Measurements from ENCODE around the gene GNAQ. TPM values are rescaled to one million over a fixed set of nuclear protein-coding genes. Genes with fewer than 3 reads are reported as not detected.
A peak's percentile ranks its signal among the peaks of the same experiment; 100 is the strongest.

GNAQ gene
- polyA plus RNA-seq, 3 donors from 2014 or later: 4.5 to 7.4 (median 5.1) TPM

- Mint-ChIP-seq H3K9me3 (no peaks in the 10 kb centered on the region), H3K4me3 (no peak overlapping the region), H3K27me3 (ENCODE audit: low read depth in 3 of 3) (peaks cover 0 to 7% (median 6%) of the 10 kb centered on the region in 3 donors), H3K36me3 (no peaks in the 10 kb centered on the region), H3K4me1 (peaks cover 1 to 10% of the 10 kb centered on the region in 2 donors), H3K27ac (no peak overlapping the region)
- DNase-seq: no peak
These were observed 13.3 kb upstream of the GNAQ start for GRCh38 chr9:78044886-78045285.

- Mint-ChIP-seq H3K4me1 (peaks cover 1 to 10% of the 10 kb centered on the region in 2 donors), H3K9me3 (no peaks in the 10 kb centered on the region), H3K36me3 (no peaks in the 10 kb centered on the region), H3K4me3 (no peak overlapping the region), H3K27ac (no peak overlapping the region), H3K27me3 (ENCODE audit: low read depth in 3 of 3) (peaks cover 0 to 6% (median 3%) of the 10 kb centered on the region in 3 donors)
- no peak for DNase-seq
These were observed 12.6 kb upstream of the GNAQ start for GRCh38 chr9:78044189-78044588.

GRCh38 chr9:78041971-78042370, 10.4 kb upstream of the GNAQ start:
- no peak overlapping the region for H3K27ac Mint-ChIP-seq
- DNase-seq: no peak
- no peaks in the 10 kb centered on the region for H3K9me3 Mint-ChIP-seq
- H3K27me3 Mint-ChIP-seq (ENCODE audit: low read depth in 3 of 3): peaks cover 0 to 3% (median 3%) of the 10 kb centered on the region in 3 donors
- no peak overlapping the region for H3K4me3 Mint-ChIP-seq
- H3K36me3 Mint-ChIP-seq: no peaks in the 10 kb centered on the region
- H3K4me1 Mint-ChIP-seq: peaks cover 1 to 10% of the 10 kb centered on the region in 2 donors

GRCh38 chr9:78040726-78041125, 9.1 kb upstream of the GNAQ start:
- H3K4me1 Mint-ChIP-seq: peaks cover 0 to 3% of the 10 kb centered on the region in 2 donors
- DNase-seq: no peak
- H3K9me3 Mint-ChIP-seq: no peaks in the 10 kb centered on the region
- no peak overlapping the region for H3K27ac Mint-ChIP-seq
- H3K4me3 Mint-ChIP-seq: no peak overlapping the region
- peaks cover 0 to 7% (median 4%) of the 10 kb centered on the region in 3 donors for H3K27me3 Mint-ChIP-seq (ENCODE audit: low read depth in 3 of 3)
- H3K36me3 Mint-ChIP-seq: no peaks in the 10 kb centered on the region

- H3K27ac Mint-ChIP-seq: no peak overlapping the region
- H3K4me1 Mint-ChIP-seq: peaks cover 6 to 17% of the 10 kb centered on the region in 2 donors
- no peaks in the 10 kb centered on the region for H3K9me3 Mint-ChIP-seq
- H3K36me3 Mint-ChIP-seq: no peaks in the 10 kb centered on the region
- peaks cover 1 to 7% (median 5%) of the 10 kb centered on the region in 3 donors for H3K27me3 Mint-ChIP-seq (ENCODE audit: low read depth in 3 of 3)
- no peak overlapping the region for H3K4me3 Mint-ChIP-seq
- no peak for DNase-seq
These were observed 7.1 kb upstream of the GNAQ start for GRCh38 chr9:78038620-78039300.

- peaks cover 0 to 2% (median 0%) of the 10 kb centered on the region in 6 donors for H3K9me3 Mint-ChIP-seq
- peak; percentile 51 to 65 (median 65) for DNase-seq
- H3K36me3 Mint-ChIP-seq: no peaks in the 10 kb centered on the region
- H3K27me3 Mint-ChIP-seq (ENCODE audit: low read depth in 3 of 3): peaks cover 8 to 20% (median 9%) of the 10 kb centered on the region in 3 donors
- no peak overlapping the region for H3K4me3 Mint-ChIP-seq
- no peak overlapping the region for H3K27ac Mint-ChIP-seq
- peaks cover 18 to 37% of the 10 kb centered on the region in 2 donors for H3K4me1 Mint-ChIP-seq
These were observed 3.9 kb upstream of the GNAQ start for GRCh38 chr9:78035383-78035993.

- Mint-ChIP-seq H3K27ac (no peak overlapping the region), H3K9me3 (peaks cover 0 to 2% (median 0%) of the 10 kb centered on the region in 6 donors), H3K4me3 (peak overlapping the region in 1 of 5 donors; percentile 18), H3K36me3 (no peaks in the 10 kb centered on the region), H3K4me1 (peaks cover 34 to 53% of the 10 kb centered on the region in 2 donors), H3K27me3 (ENCODE audit: low read depth in 3 of 3) (peaks cover 8 to 25% (median 15%) of the 10 kb centered on the region in 3 donors)
- DNase-seq: no peak
These were observed 2.3 kb upstream of the GNAQ start for GRCh38 chr9:78033870-78034269.

GRCh38 chr9:78032730-78033457, 1.3 kb upstream of the GNAQ start:
- no peak for DNase-seq
- Mint-ChIP-seq H3K4me1 (peaks cover 38 to 60% of the 10 kb centered on the region in 2 donors), H3K9me3 (peaks cover 0 to 2% (median 0%) of the 10 kb centered on the region in 6 donors), H3K27me3 (ENCODE audit: low read depth in 3 of 3) (peaks cover 8 to 25% (median 15%) of the 10 kb centered on the region in 3 donors), H3K27ac (peak overlapping the region; percentile 65 to 92 (median 88)), H3K36me3 (no peaks in the 10 kb centered on the region), H3K4me3 (peak overlapping the region; percentile 89 to 96 (median 94))

- peaks cover 0 to 2% (median 0%) of the 10 kb centered on the region in 6 donors for H3K9me3 Mint-ChIP-seq
- H3K27ac Mint-ChIP-seq: peak overlapping the region; percentile 65 to 92 (median 88)
- peak; percentile 47 to 52 (median 52) for DNase-seq
- peaks cover 8 to 25% (median 15%) of the 10 kb centered on the region in 3 donors for H3K27me3 Mint-ChIP-seq (ENCODE audit: low read depth in 3 of 3)
- peaks cover 38 to 60% of the 10 kb centered on the region in 2 donors for H3K4me1 Mint-ChIP-seq
- no peaks in the 10 kb centered on the region for H3K36me3 Mint-ChIP-seq
- H3K4me3 Mint-ChIP-seq: peak overlapping the region; percentile 89 to 96 (median 94)
These were observed 500 bp upstream of the GNAQ start for GRCh38 chr9:78031893-78032729.

- peak; percentile 42 to 62 (median 58) for DNase-seq
- Mint-ChIP-seq H3K27ac (peak overlapping the region; percentile 31 to 90 (median 77)), H3K9me3 (peaks cover 0 to 2% (median 0%) of the 10 kb centered on the region in 6 donors), H3K4me3 (peak overlapping the region; percentile 78 to 92 (median 89)), H3K4me1 (peaks cover 40 to 60% of the 10 kb centered on the region in 2 donors), H3K36me3 (no peaks in the 10 kb centered on the region), H3K27me3 (ENCODE audit: low read depth in 3 of 3) (peaks cover 7 to 24% (median 15%) of the 10 kb centered on the region in 3 donors)
These were observed 813 bp downstream of the GNAQ start for GRCh38 chr9:78030553-78031443.

- no peak for DNase-seq
- Mint-ChIP-seq H3K9me3 (peaks cover 0 to 2% (median 0%) of the 10 kb centered on the region in 6 donors), H3K36me3 (no peaks in the 10 kb centered on the region), H3K27ac (peak overlapping the region; percentile 31 to 90 (median 77)), H3K27me3 (ENCODE audit: low read depth in 3 of 3) (peaks cover 4 to 24% (median 15%) of the 10 kb centered on the region in 3 donors), H3K4me1 (peaks cover 37 to 55% of the 10 kb centered on the region in 2 donors), H3K4me3 (peak overlapping the region; percentile 78 to 92 (median 89))
These were observed 1.4 kb downstream of the GNAQ start for GRCh38 chr9:78030296-78030552.

GRCh38 chr9:78029551-78030295, 1.9 kb downstream of the GNAQ start:
- Mint-ChIP-seq H3K9me3 (peaks cover 0 to 2% (median 0%) of the 10 kb centered on the region in 6 donors), H3K36me3 (no peaks in the 10 kb centered on the region), H3K4me1 (peaks cover 35 to 51% of the 10 kb centered on the region in 2 donors), H3K4me3 (peak overlapping the region; percentile 78 to 92 (median 89)), H3K27me3 (ENCODE audit: low read depth in 3 of 3) (peaks cover 4 to 24% (median 15%) of the 10 kb centered on the region in 3 donors), H3K27ac (peak overlapping the region; percentile 31 to 90 (median 77))
- peak in 1 of 3 donors; percentile 21 for DNase-seq

Data from immature natural killer cell (primary cell).